ENCODE results near the gene TERT.
"Not testable (repeated sequence)": the region's sequence is repeated elsewhere in the genome, so short reads cannot be mapped to it uniquely, and the experiment has no call there.

TERT gene

DNA sequence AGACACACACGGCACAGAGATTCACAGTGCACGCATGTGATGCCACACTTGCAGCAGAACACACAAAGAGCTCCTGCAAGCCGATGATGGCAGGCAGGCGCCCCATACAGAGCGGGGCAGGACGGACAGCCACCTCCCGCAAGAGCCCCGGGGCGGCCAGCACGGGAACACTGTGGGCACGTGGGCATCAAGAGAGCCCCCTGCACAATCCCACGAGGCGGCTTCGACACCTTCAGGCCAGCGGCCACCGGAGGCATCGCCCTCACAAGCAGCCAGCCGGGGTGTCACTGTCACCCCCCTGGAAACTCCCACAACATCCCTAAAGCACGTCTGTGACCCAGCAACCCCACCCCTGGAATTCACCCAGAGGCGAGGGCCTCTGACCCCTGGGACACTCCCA is 17.9 kb downstream of the TERT start:
- no peaks in the 10 kb centered on the region for H4K20me1 ChIP-seq (ENCODE audit: insufficient read depth, low read length, poor library complexity, severe bottlenecking)
- peaks cover 7% of the 10 kb centered on the region for H3K4me1 ChIP-seq (ENCODE audit: insufficient read depth, low read length, poor library complexity, severe bottlenecking)
- no peaks in the 10 kb centered on the region for H3K79me2 ChIP-seq (ENCODE audit: insufficient read depth, low read length)
- H3K9ac ChIP-seq (ENCODE audit: low read depth, low read length, poor library complexity, severe bottlenecking), result no peak overlapping the region
- H3K4me3 ChIP-seq (ENCODE audit: low read length, poor library complexity, severe bottlenecking), result no peak overlapping the region
- no peaks in the 10 kb centered on the region for H3K9me2 ChIP-seq (replicated peaks; ENCODE audit: low read depth, low read length)
- no peaks in the 10 kb centered on the region for H3K9me3 ChIP-seq (ENCODE audit: insufficient read depth, low read depth, low read length)
- no peak overlapping the region for H3K4me2 ChIP-seq (ENCODE audit: low read depth, low read length, poor library complexity, severe bottlenecking)
- no peaks in the 10 kb centered on the region for H3K36me3 ChIP-seq (ENCODE audit: insufficient read depth, low read length)
- H2AFZ ChIP-seq (ENCODE audit: low read length), result no peak overlapping the region
- H3F3A ChIP-seq (ENCODE audit: low read depth), result no peaks in the 10 kb centered on the region
- TF ChIP-seq CTCF (conservative IDR thresholded peaks at IDR 0.05; ENCODE audit: low read length), result no peak
- TF ChIP-seq EZH2phosphoT487 (IDR thresholded peaks at IDR 0.05; ENCODE audit: borderline replicate concordance), result no peak
- no peaks in the 10 kb centered on the region for H3K27me3 ChIP-seq (ENCODE audit: insufficient read depth, low read length, poor library complexity, severe bottlenecking)

- H3K79me2 ChIP-seq (ENCODE audit: insufficient read depth, low read length); H3F3A ChIP-seq (ENCODE audit: low read depth); H3K4me3 ChIP-seq (ENCODE audit: low read length, poor library complexity, severe bottlenecking); H4K20me1 ChIP-seq (ENCODE audit: insufficient read depth, low read length, poor library complexity, severe bottlenecking); H3K9me2 ChIP-seq (replicated peaks; ENCODE audit: low read depth, low read length); H3K9me3 ChIP-seq (ENCODE audit: insufficient read depth, low read depth, low read length); H3K27me3 ChIP-seq (ENCODE audit: insufficient read depth, low read length, poor library complexity, severe bottlenecking); H3K4me1 ChIP-seq (ENCODE audit: insufficient read depth, low read length, poor library complexity, severe bottlenecking); H2AFZ ChIP-seq (ENCODE audit: low read length); H3K36me3 ChIP-seq (ENCODE audit: insufficient read depth, low read length); H3K9ac ChIP-seq (ENCODE audit: low read depth, low read length, poor library complexity, severe bottlenecking); H3K4me2 ChIP-seq (ENCODE audit: low read depth, low read length, poor library complexity, severe bottlenecking): not testable (repeated sequence)
These were observed 19.2 kb downstream of the TERT start for GRCh38 chr5:1275397-1276391.

GRCh38 chr5:1274471-1274870 is 20.4 kb downstream of the TERT start:
- Histone ChIP-seq H3K4me1 (ENCODE audit: insufficient read depth, low read length, poor library complexity, severe bottlenecking) (peaks cover 7% of the 10 kb centered on the region), H3K79me2 (ENCODE audit: insufficient read depth, low read length) (no peaks in the 10 kb centered on the region), H4K20me1 (ENCODE audit: insufficient read depth, low read length, poor library complexity, severe bottlenecking) (no peaks in the 10 kb centered on the region), H3K27me3 (ENCODE audit: insufficient read depth, low read length, poor library complexity, severe bottlenecking) (no peaks in the 10 kb centered on the region), H3K4me3 (ENCODE audit: low read length, poor library complexity, severe bottlenecking) (no peak overlapping the region), H3K4me2 (ENCODE audit: low read depth, low read length, poor library complexity, severe bottlenecking) (no peak overlapping the region), H3K36me3 (ENCODE audit: insufficient read depth, low read length) (no peaks in the 10 kb centered on the region), H3F3A (ENCODE audit: low read depth) (no peaks in the 10 kb centered on the region), H3K9me3 (ENCODE audit: insufficient read depth, low read depth, low read length) (no peaks in the 10 kb centered on the region), H3K9ac (ENCODE audit: low read depth, low read length, poor library complexity, severe bottlenecking) (no peak overlapping the region), H3K9me2 (replicated peaks; ENCODE audit: low read depth, low read length) (no peaks in the 10 kb centered on the region), H2AFZ (ENCODE audit: low read length) (no peak overlapping the region)
- TF ChIP-seq EZH2phosphoT487 (IDR thresholded peaks at IDR 0.05; ENCODE audit: borderline replicate concordance) (no peak), CTCF (conservative IDR thresholded peaks at IDR 0.05; ENCODE audit: low read length) (no peak)
